GM19328 (cell line): ENCODE results near the gene ACE.

Experiments used
- ATAC-seq: cut with Tn5 transposase; IDR thresholded peaks from one replicate; pipeline ENCODE4 v1.9.1; 2021; ENCODE audit warnings: mild to moderate bottlenecking, moderate library complexity; ENCODE audit not compliant: unreplicated experiment

Gene ACE

GRCh38 chr17:63534078-63534570, 57.3 kb downstream of the ACE start:
- no peak for ATAC-seq

- ATAC-seq, result no peak
These were observed 58.1 kb downstream of the ACE start for GRCh38 chr17:63534816-63535455.

- no peak for ATAC-seq
These were observed 58.8 kb downstream of the ACE start for GRCh38 chr17:63535640-63536039.

- ATAC-seq, result no peak
These were observed 60.1 kb downstream of the ACE start for GRCh38 chr17:63537001-63537400.

- ATAC-seq, result no peak
These were observed 61.3 kb downstream of the ACE start for GRCh38 chr17:63537991-63538692.

GRCh38 chr17:63538693-63539595, 62.1 kb downstream of the ACE start:
- ATAC-seq, result no peak

- ATAC-seq, result no peak
These were observed 63.7 kb downstream of the ACE start for GRCh38 chr17:63540590-63540989.

- ATAC-seq, result no peak
These were observed 65.3 kb downstream of the ACE start for GRCh38 chr17:63542218-63542545.

GRCh38 chr17:63542942-63543821, 66.3 kb downstream of the ACE start:
- ATAC-seq, result no peak

- no peak for ATAC-seq
These were observed 67.1 kb downstream of the ACE start for GRCh38 chr17:63543822-63544420.

GRCh38 chr17:63544467-63545301, 67.8 kb downstream of the ACE start:
- ATAC-seq, result no peak

GRCh38 chr17:63546308-63547082, 69.6 kb downstream of the ACE start:
- ATAC-seq, result no peak

GRCh38 chr17:63547083-63547523, 70.2 kb downstream of the ACE start:
- ATAC-seq, result no peak
